Erythroblast (primary cell): ENCODE results near the gene HDAC6.
"Not testable (repeated sequence)": the region's sequence is repeated elsewhere in the genome, so short reads cannot be mapped to it uniquely, and the experiment has no call there.

Experiments
- GATA1 ChIP-seq: IDR thresholded peaks from 2 replicates; pipeline ENCODE4 v1.6.1; 2011; ENCODE audit warnings: low read depth, mild to moderate bottlenecking, control low read depth, low read length, moderate library complexity
- POLR2A ChIP-seq: IDR thresholded peaks from 2 replicates; pipeline ENCODE4 v1.6.1; 2011; ENCODE audit warnings: mild to moderate bottlenecking, low read length

GRCh38 chrX:48853494-48853893 lies 51.6 kb downstream of the HDAC6 start:
- not testable (repeated sequence) for TF ChIP-seq POLR2A, GATA1
